ENCODE data around the gene KRT38. TPM values are rescaled to one million over a fixed set of nuclear protein-coding genes. Genes with fewer than 3 reads are reported as not detected.

The KRT38 gene
- total RNA-seq, 1 donor from 2014 or later, result not detected

- no peaks in the 10 kb centered on the region for H3K4me1 ChIP-seq
- no peak overlapping the region for H3K27ac ChIP-seq
- intact Hi-C loops (cut with DNase I), result no loop called here
- no peaks in the 10 kb centered on the region for H3K9me3 ChIP-seq
- H3K36me3 ChIP-seq, result no peaks in the 10 kb centered on the region
- no peak overlapping the region for H3K4me3 ChIP-seq
- DNase-seq, result no peak
- no peak for TF ChIP-seq CTCF (IDR thresholded peaks at IDR 0.05)
- ATAC-seq, result no peak
- peaks cover 4% of the 10 kb centered on the region for H3K27me3 ChIP-seq
Measured at GRCh38 chr17:41483991-41484826, 43.4 kb upstream of the KRT38 start.

- Histone ChIP-seq H3K27ac (no peak overlapping the region), H3K4me1 (no peaks in the 10 kb centered on the region), H3K36me3 (no peaks in the 10 kb centered on the region), H3K27me3 (peaks cover 4% of the 10 kb centered on the region), H3K9me3 (no peaks in the 10 kb centered on the region), H3K4me3 (no peak overlapping the region)
- TF ChIP-seq CTCF (IDR thresholded peaks at IDR 0.05), result no peak
- ATAC-seq (no peak), DNase-seq (no peak)
- intact Hi-C loops (cut with DNase I), result no loop called here
Measured at GRCh38 chr17:41483531-41483930, 42.7 kb upstream of the KRT38 start.

GRCh38 chr17:41481036-41481435, 40.3 kb upstream of the KRT38 start, which contains the start of gene KRT35:
KRT35 (minus strand) TSS chr17:41481151; CDS start chr17:41481097, 54 bp downstream.
- no peak for TF ChIP-seq CTCF (IDR thresholded peaks at IDR 0.05)
- H3K36me3 ChIP-seq, result no peaks in the 10 kb centered on the region
- H3K4me1 ChIP-seq, result no peaks in the 10 kb centered on the region
- ATAC-seq, result no peak
- H3K4me3 ChIP-seq, result no peak within 1 kb of the TSS
- H3K27me3 ChIP-seq, result no peaks in the 10 kb centered on the region
- no peaks in the 10 kb centered on the region for H3K9me3 ChIP-seq
- H3K27ac ChIP-seq, result no peak within 1 kb of the TSS
- intact Hi-C loops (cut with DNase I), result no loop called here
- DNase-seq, result peak; percentile 33

GRCh38 chr17:41480581-41480980, 39.8 kb upstream of the KRT38 start:
- intact Hi-C loops (cut with DNase I), result no loop called here
- DNase-seq, result peak; percentile 52

GRCh38 chr17:41480136-41480535, 39.4 kb upstream of the KRT38 start:
- Histone ChIP-seq H3K36me3 (no peaks in the 10 kb centered on the region), H3K4me3 (no peak overlapping the region), H3K9me3 (no peaks in the 10 kb centered on the region), H3K4me1 (no peaks in the 10 kb centered on the region), H3K27ac (no peak overlapping the region), H3K27me3 (no peaks in the 10 kb centered on the region)
- intact Hi-C loops (cut with DNase I), result no loop called here
- no peak for TF ChIP-seq CTCF (IDR thresholded peaks at IDR 0.05)
- no peak for ATAC-seq
- DNase-seq, result no peak

More at GRCh38 chr17:41480581-41480980, 39.8 kb upstream of the KRT38 start:
- no peaks in the 10 kb centered on the region for H3K4me1 ChIP-seq
- no peak for TF ChIP-seq CTCF (IDR thresholded peaks at IDR 0.05)
- H3K9me3 ChIP-seq, result no peaks in the 10 kb centered on the region
- no peak overlapping the region for H3K27ac ChIP-seq
- no peak for ATAC-seq
- H3K27me3 ChIP-seq, result no peaks in the 10 kb centered on the region
- H3K4me3 ChIP-seq, result no peak overlapping the region
- H3K36me3 ChIP-seq, result no peaks in the 10 kb centered on the region

All from upper lobe of right lung (tissue), 1 donor.